OCI-LY3 (cell line): ENCODE measurements around the gene TMEM52B.

ENCODE experiments used
- H2AFZ ChIP-seq: fragments of 200-600, 300-600 bp; shearing (Covaris generic); 2 replicates; pipeline ENCODE4 v1.6.0; 2014; ENCODE audit warnings: antibody characterized with exemption, low read depth, low read length
- H3K27ac ChIP-seq: fragments of 200-600, 300-600 bp; sonication (generic); 2 replicates; pipeline ENCODE4 v1.5.1; 2014; ENCODE audit warnings: mild to moderate bottlenecking, low read length, moderate library complexity, mixed read lengths
- H3K27me3 ChIP-seq: fragments of 200-600, 300-600 bp; sonication (generic); 2 replicates; pipeline ENCODE4 v1.6.1; 2014; ENCODE audit warnings: low read depth, low read length, mixed read lengths
- H3K36me3 ChIP-seq: fragments of 200-600, 300-600 bp; sonication (generic); replicated peaks from 2 replicates; pipeline ENCODE3; 2014; ENCODE audit warnings: low read depth, low read length, mixed read lengths
- H3K4me1 ChIP-seq: fragments of 300-600, 200-600 bp; sonication (generic); 2 replicates; pipeline ENCODE4 v1.6.1; 2014; ENCODE audit warnings: low read length, mixed read lengths
- H3K4me2 ChIP-seq: fragments of 200-600, 300-600 bp; sonication (generic); 2 replicates; pipeline ENCODE4 v1.6.1; 2014; ENCODE audit warnings: low read length, mixed read lengths
- H3K4me3 ChIP-seq: fragments of 300-600, 200-600 bp; sonication (generic); 2 replicates; pipeline ENCODE4 v1.5.1; 2014; ENCODE audit warnings: antibody characterized with exemption, mild to moderate bottlenecking, low read length, moderate library complexity
- H3K79me2 ChIP-seq: fragments of 300-600, 200-600 bp; shearing (Covaris generic); 2 replicates; pipeline ENCODE4 v1.6.1; 2014; ENCODE audit warnings: mild to moderate bottlenecking, low read length, mixed read lengths
- H3K9ac ChIP-seq: fragments of 300-600, 200-600 bp; shearing (Covaris generic); 2 replicates; pipeline ENCODE4 v1.6.0; 2014; ENCODE audit warnings: mild to moderate bottlenecking, low read length, moderate library complexity
- H3K9me3 ChIP-seq: fragments of 200-600, 300-600 bp; shearing (Covaris generic); 2 replicates; pipeline ENCODE4 v1.6.1; 2014; ENCODE audit warnings: low read length, mixed read lengths; ENCODE audit not compliant: insufficient read depth
- H4K20me1 ChIP-seq: fragments of 200-600, 300-600 bp; sonication (generic); 2 replicates; pipeline ENCODE4 v1.6.1; 2016; ENCODE audit warnings: low read length, mixed read lengths; ENCODE audit not compliant: insufficient read depth
- EZH2phosphoT487 ChIP-seq: fragments of 200-600 bp; shearing (Covaris generic); IDR thresholded peaks from 2 replicates; pipeline ENCODE4 v1.6.1; 2018; ENCODE audit warnings: antibody characterized with exemption, mixed run types, low read depth
- TF ChIP-seq, protein P1 (sequence below): fragments of 200-600, 300-600 bp; sonication (generic); IDR thresholded peaks from 2 replicates; pipeline ENCODE4 v1.5.1; 2014; ENCODE audit warnings: antibody characterized with exemption, low read length, low read depth

The TMEM52B gene

DNA sequence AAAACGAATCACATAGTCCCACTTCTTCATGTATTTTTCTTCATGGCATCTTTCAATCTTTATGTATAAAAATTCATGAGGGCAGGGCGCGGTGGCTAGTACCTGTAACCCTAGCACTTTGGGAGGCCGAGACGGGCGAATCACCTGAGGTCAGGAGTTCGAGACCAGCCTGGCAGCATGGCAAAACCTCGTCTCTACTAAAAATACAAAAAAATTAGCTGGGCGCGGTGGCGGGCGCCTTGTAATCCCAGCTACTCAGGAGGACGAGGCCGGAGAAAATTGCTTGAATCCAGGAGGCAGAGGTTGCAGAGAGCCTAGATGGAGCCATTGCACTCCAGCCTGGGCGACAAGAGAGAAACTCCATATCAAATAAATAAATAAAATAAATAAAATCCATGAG lies 31.4 kb downstream of the TMEM52B start:
- Histone ChIP-seq H2AFZ (no peak overlapping the region), H3K4me3 (no peak overlapping the region), H3K79me2 (no peaks in the 10 kb centered on the region), H3K27me3 (peaks cover 27% of the 10 kb centered on the region), H4K20me1 (no peaks in the 10 kb centered on the region), H3K36me3 (no peaks in the 10 kb centered on the region), H3K27ac (no peak overlapping the region), H3K9me3 (no peaks in the 10 kb centered on the region), H3K9ac (no peak overlapping the region), H3K4me1 (peaks cover 9% of the 10 kb centered on the region), H3K4me2 (no peak overlapping the region)
- TF ChIP-seq, protein P1, sequence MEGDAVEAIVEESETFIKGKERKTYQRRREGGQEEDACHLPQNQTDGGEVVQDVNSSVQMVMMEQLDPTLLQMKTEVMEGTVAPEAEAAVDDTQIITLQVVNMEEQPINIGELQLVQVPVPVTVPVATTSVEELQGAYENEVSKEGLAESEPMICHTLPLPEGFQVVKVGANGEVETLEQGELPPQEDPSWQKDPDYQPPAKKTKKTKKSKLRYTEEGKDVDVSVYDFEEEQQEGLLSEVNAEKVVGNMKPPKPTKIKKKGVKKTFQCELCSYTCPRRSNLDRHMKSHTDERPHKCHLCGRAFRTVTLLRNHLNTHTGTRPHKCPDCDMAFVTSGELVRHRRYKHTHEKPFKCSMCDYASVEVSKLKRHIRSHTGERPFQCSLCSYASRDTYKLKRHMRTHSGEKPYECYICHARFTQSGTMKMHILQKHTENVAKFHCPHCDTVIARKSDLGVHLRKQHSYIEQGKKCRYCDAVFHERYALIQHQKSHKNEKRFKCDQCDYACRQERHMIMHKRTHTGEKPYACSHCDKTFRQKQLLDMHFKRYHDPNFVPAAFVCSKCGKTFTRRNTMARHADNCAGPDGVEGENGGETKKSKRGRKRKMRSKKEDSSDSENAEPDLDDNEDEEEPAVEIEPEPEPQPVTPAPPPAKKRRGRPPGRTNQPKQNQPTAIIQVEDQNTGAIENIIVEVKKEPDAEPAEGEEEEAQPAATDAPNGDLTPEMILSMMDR, result no peak
- TF ChIP-seq EZH2phosphoT487, result no peak

DNA sequence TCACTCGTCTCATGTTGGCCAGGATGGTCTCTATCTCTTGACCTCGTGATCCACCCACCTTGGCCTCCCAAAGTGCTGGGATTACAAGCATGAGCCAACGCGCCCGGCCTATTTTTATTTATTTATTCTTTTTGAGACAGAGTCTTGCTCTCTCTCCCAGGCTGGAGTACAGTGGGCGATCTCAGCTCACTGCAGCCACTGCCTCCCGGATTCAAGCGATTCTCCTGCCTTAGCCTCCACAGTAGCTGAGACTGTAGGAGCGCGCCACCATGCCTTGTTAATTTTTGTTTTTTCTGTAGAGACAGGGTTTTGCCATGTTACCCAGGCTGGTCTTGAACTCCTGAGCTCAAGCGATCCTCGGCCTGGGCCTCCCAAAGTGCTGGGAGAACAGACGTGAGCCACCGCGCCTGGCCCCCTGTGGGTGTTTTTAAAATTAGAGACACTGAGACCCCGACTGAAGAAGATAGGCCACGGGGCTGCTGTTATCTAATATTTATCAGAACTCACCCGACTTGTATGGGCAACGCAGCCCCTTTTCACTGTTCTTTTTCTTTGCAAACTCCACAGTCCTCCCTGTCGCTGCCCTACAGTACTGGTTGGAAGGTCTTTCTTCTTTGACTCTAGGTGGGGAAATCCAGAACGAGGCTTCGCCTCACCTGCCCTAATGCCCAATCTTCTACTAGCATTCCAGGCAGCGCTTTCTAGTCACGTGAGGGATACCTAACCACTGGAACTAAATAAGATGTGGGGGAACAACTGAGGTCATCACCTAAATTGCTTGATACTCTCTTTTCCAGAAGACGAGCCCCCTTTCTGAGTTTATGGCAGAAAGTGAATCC lies 32.5 kb downstream of the TMEM52B start:
- no peak overlapping the region for H3K9ac ChIP-seq
- H2AFZ ChIP-seq, result no peak overlapping the region
- H3K9me3 ChIP-seq, result no peaks in the 10 kb centered on the region
- H3K79me2 ChIP-seq, result no peaks in the 10 kb centered on the region
- no peak for TF ChIP-seq EZH2phosphoT487
- TF ChIP-seq, protein P1, result no peak
- no peaks in the 10 kb centered on the region for H3K36me3 ChIP-seq
- no peaks in the 10 kb centered on the region for H4K20me1 ChIP-seq
- H3K4me3 ChIP-seq, result peak overlapping the region; percentile 86
- H3K4me1 ChIP-seq, result peaks cover 9% of the 10 kb centered on the region
- peaks cover 30% of the 10 kb centered on the region for H3K27me3 ChIP-seq
- no peak overlapping the region for H3K27ac ChIP-seq
- peak overlapping the region; percentile 90 for H3K4me2 ChIP-seq

DNA sequence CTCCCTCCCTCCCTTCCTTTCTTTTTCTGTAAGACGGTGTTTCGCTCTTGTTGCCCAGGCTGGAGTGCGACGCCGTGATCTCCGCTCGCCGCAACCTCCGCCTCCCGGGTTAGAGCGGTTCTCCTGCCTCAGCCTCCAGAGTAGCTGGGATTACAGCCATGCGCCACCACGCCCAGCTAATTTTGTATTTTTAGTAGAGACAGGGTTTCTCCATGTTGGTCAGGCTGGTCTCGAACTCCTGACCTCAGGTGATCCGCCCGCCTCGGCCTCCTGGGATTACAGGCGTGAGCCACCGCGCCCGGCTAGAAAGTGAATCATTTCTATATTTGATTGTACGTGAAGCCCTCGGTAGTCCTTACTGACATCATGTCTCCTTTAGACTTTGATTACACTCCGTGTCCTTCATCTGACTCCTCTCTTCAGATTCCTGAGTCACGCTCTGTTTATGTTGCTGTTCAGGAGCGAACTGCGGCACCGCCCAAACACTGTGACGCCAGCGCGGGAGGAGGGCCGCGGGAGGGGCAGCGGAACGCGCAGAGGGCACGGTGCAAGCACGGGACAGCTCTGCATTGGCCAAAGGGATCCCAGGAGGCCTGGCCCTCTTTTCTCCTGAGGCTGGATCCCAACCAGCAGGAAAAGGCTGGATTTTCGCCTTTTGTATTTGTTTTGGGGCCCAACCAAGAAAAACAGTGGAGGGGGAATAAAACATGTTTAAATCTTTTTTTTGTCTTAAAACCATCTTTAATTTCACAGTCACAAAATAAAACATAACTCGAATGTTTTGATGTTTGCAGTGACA lies 33.3 kb downstream of the TMEM52B start:
- peak overlapping the region; percentile 90 for H3K4me2 ChIP-seq
- peaks cover 9% of the 10 kb centered on the region for H3K4me1 ChIP-seq
- H3K27me3 ChIP-seq, result peaks cover 30% of the 10 kb centered on the region
- H3K9me3 ChIP-seq, result no peaks in the 10 kb centered on the region
- H4K20me1 ChIP-seq, result no peaks in the 10 kb centered on the region
- H3K27ac ChIP-seq, result no peak overlapping the region
- TF ChIP-seq, protein P1, result no peak
- no peak for TF ChIP-seq EZH2phosphoT487
- H3K79me2 ChIP-seq, result no peaks in the 10 kb centered on the region
- no peaks in the 10 kb centered on the region for H3K36me3 ChIP-seq
- H2AFZ ChIP-seq, result peak overlapping the region; percentile 80
- H3K4me3 ChIP-seq, result peak overlapping the region; percentile 86
- H3K9ac ChIP-seq, result peak overlapping the region; percentile 56

DNA sequence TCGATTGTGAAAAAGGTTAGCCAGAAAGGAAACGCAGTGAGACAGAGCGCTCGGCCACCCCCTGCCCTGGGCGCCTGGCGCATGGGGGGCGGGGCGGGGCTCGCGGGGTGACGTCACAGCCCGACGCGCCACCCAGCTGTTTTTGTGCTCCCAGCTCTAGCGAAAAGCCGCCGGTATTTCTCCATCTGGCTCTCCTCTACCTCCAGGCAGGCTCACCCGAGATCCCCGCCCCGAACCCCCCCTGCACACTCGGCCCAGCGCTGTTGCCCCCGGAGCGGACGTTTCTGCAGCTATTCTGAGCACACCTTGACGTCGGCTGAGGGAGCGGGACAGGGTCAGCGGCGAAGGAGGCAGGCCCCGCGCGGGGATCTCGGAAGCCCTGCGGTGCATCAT lies 33.9 kb downstream of the TMEM52B start, which contains the start of gene GABARAPL1:
Gene GABARAPL1 (plus strand): TSS at position 139 of the 393 bp plus-strand sequence. CDS start 253 bp downstream, at position 392.
- TF ChIP-seq, protein P1, result no peak
- no peak for TF ChIP-seq EZH2phosphoT487
- Histone ChIP-seq H3K9me3 (no peaks in the 10 kb centered on the region), H4K20me1 (no peaks in the 10 kb centered on the region), H3K4me2 (peak within 1 kb of the TSS; percentile 90), H3K9ac (peak within 1 kb of the TSS; percentile 56), H3K36me3 (no peaks in the 10 kb centered on the region), H3K27me3 (peaks cover 30% of the 10 kb centered on the region), H3K4me1 (peaks cover 9% of the 10 kb centered on the region), H3K4me3 (peak within 1 kb of the TSS; percentile 86), H3K27ac (no peak within 1 kb of the TSS), H2AFZ (peak within 1 kb of the TSS; percentile 80), H3K79me2 (no peaks in the 10 kb centered on the region)
